Hematopoietic multipotent progenitor cell treated with erythropoietin and hydrocortisone succinate and interleukin-3 and kit ligand, for 6 days (in vitro differentiated cells): Measurements from ENCODE around the gene WAPL.
"Not testable (repeated sequence)": the region's sequence is repeated elsewhere in the genome, so short reads cannot be mapped to it uniquely, and the experiment has no call there.

Experiments used
- DNase-seq: peaks from one replicate; pipeline ENCODE4 v3.0.0-alpha.2; 2015

WAPL gene

DNA sequence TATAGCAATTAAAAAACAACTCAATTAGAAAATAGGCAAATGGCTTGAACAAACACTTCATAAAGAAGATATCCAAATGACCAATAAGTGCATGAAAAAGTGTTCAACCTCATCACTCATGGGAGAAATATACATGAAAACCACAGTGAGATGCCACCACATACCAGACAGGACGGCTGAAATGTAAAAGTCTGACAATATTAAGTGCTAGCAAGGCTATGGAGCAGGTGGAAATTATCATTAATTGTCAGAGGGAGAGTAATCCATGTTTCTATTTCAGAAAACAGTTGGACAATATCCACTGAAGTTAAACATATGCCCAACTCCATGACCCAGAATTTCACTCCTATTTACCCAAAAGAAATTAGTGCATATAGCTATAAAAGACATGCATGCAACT, 112.4 kb downstream of the WAPL start:
- no peak for DNase-seq

DNA sequence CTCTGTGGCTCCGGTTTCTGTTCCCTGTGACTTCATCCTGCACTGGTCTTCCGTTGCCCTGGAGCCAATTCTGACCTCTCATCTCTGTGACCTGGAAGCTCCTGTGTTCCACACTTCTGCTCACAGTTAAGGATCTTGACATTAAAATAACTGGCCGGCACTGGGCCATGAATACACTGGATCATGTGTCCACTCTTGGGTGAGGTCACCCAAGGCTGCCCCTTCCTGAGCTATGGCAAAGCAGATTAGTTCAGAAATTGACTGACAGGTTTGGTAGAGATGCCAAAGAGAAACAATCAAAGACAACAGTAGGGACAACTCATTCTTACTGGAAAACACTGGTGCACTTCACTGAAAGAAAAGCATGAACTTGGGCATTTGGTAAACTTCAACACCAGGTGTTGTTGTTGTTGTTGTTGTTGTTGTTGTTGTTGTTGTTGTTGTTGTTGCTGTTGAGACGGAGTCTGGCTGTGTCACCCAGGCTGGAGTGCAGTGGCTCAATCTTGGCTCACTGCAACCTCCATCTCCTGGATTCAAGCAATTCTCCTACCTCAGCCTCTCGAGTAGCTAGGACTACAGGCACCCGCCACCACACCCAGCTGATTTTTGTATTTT, 118.3 kb downstream of the WAPL start:
- DNase-seq, result no peak

DNA sequence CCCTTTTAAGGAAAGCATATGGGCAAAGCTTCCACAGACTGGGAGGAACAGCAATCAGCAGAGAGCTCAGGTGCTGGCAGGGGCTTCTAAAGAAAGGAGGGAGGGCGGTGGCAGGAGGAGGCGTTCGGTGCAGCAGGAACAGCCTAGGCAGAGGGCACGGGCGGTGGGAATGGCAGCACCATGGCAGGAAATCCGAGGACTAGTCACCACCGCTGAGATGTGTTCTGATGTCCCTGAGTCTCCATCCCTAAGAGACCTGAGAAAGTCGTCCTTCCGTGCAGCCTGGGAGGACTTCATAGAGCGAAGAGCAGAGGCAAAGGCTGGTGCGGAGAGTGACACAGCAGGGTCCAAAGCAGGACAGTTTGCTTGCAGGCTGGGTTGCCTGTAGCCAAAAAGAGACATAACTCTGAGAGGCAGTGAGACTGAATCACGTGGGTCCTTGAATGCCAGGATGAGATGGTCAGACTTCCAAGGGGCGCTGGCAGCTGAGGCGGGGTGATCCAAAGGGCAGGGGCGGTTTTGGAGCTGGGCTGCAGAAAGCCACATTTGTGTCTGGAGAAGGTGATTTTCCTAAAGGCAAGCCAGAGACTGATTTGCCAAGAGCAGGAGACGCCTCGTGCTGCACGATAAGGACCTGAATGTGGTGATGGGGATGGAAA, 119.2 kb downstream of the WAPL start:
- DNase-seq, result no peak

DNA sequence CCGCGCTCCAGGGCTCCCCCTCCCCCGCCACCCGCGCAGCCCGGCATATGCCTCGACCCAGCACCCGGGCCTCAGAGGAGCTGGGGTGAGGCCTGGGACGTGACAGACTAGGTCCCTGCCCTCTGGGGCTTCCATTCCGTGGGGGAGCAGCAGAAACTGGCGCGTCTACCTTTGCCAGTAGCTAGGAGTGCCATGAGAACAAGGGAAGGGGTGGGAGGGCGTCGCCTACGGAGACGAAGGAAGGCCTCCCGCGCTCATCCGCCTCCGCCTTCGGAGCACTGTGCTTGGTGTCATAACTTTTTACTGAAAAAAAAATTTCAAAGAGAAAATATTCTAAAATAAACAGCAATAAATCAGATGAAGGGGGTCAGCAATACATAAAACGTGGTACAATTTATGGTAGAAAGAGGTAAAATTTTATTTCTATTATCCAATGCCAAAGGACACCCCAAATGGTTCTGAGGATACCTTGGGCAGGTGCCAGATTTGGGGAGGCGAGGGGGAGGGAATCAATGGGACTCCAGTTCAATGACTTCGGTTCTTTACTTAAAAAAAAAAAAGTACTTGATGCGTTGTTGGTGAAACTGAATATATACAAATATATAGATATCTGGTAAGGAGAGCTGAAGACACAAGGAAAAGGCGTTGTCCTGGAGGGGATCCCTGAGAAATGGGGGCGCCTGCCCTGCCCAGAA, 119.9 kb downstream of the WAPL start:
- no peak for DNase-seq

DNA sequence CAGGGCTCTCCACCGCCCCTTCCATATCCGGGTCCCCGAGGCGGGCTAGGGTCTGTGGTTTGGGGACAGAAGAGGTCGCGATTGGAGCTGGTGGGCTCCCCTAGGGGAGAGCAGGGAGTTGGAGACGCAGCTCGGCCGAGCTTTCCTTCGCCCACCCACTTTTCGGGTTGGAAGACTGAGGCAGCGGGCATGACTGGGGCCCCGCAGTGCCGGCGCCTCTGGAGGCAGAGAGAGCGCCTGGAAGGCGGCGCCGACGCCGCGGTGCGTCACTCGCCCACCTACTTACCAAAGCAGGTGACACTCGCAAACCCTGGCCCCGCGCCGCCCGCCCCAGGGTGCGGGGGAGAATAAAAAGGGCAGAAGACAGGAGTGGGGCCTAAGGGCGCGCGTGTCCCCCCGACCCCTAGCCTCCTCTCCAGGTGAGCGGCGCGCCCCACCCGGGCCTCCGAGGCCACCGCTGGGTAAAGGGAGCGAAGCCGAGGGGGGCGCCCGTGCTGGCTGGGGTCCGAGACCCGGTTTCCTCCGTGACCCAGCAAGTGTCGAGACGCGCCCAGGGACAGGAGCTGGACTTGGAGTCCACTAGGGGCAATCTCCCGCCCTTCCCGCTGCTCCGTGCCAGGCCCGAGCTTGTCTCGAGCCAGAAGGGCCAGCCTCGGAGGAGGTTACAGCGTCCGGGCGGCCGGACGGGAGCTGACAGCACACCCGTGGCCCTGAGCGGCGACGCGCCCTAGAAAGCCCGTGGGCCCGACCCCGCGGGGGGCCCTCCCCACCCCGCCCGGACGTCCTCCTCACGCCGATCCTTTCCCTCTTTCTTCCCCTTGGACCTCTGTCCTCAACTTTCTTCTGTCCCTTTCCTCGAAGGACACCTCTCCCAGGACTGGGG, 120.6 kb downstream of the WAPL start:
- DNase-seq, result peak; percentile 20

DNA sequence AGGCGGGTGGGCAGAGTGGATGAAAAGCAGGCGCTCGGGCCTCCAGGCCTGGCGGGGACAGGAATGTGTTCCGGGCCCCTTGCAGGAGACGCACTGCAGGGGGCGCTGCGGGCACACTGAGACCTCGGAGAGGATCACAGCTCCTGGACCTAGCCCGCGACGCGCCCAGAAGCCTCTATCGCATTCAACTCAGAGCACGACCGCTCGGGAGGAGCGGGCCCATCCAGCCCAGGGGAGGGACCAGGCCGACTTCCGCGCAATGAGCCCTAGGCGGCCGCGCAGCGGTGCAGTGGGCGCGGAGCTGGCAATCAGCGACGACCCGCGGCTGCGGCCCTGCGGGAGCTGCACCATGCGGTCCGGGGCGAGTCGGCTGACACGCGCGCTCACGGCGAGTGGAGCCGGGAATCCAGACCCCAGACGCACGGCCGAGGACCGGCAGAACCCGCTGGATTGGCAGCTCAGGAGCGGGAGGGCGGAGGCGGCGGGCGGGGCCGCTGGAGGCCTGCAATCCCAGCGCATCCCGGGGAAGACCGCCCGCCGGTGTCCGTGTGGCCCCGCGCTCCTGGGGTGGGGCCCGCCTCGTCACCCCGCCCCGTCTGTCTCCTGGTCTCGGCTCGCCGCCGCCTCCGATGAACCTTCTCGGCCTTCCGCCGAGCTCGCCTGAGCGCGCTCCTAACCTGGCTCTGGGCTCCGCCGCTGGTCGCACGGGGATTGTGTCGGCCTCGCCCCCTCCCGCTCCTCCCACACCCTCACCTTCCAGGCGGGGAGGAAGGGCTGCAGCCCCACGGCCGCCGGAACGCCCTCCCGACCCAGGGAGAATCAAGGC, 121.5 kb downstream of the WAPL start:
- peak; percentile 98 for DNase-seq

DNA sequence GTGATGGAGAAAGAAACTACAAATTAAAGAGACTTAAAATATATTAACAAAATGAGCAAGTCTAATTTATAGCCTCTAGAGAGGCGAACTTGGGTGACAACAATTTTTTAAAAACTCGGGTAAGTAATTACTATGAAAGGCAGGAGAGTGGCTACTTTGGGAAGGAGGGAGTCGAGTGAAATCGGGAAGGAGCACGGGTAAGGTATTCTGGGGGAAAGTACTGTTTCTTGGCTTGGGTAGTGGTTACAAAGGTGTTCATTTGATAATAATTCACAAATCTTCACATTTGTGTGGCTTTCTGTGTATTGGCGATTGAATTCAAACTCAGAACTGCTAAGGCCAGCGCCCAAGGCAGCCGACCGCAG, 122.1 kb downstream of the WAPL start:
- no peak for DNase-seq

DNA sequence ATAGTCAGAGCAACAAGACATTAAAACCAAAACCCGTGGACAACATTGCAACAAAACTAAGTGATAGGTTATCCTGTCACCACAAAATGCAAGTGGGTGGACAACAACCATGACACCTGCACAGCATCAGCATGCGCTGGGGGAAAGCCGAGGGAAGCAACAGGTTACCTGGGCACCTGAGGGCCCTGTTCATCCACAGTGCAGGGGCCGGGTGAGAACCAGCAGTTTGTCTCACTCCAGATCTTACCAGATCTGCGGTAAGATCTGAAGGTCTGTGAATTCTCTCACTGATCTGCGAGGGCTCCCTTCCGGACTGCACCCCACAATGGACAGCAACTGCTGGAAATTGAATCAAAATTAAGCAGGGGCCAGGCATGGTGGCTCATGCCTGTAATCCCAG, 124.5 kb downstream of the WAPL start:
- no peak for DNase-seq

DNA sequence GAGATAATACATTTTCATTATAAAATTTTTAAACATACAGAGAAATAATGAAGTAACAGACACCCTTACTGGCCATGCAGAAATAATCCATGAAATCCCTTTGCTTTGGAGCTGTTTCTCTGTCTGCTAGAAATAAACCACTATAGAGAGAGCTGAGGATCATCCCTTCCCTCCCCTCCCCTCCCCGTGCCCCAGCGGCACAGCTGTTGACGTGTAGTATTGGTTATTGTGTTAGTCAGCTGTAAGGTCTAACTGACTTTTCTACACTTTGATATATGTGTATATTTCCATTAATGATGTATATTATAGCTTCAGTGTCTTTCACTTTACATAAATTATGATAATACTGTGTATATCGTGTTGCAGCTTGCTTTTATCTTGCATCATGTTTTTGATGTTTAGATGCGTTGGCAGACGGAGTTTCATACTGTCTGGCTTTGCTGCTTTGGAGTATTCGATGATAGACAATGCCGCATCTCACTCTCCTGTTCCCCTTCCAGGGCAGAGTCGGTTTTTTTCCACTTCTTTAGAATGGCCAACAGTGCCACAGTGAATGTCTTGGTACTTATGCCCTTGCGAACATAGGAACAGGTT, 127.6 kb downstream of the WAPL start:
- DNase-seq, result no peak

DNA sequence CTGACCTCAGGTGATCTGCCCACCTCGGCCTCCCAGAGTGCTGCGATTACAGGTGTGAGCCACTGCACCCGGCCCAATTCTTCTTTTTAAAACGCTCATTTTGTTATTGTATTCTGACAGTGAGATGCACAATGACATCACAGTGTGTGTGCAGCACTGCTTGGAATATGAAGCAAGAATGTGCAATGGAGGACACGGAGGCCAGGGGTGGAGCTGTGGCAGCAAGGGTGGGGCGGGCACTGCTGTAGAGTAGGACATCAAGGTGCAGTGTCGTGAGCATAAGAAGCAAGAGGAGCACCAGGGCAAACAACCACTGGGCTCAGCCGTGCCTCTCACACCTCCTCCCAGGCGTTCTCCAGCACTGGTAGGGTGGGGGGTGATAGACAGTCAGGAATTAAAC, 128.2 kb downstream of the WAPL start:
- no peak for DNase-seq

DNA sequence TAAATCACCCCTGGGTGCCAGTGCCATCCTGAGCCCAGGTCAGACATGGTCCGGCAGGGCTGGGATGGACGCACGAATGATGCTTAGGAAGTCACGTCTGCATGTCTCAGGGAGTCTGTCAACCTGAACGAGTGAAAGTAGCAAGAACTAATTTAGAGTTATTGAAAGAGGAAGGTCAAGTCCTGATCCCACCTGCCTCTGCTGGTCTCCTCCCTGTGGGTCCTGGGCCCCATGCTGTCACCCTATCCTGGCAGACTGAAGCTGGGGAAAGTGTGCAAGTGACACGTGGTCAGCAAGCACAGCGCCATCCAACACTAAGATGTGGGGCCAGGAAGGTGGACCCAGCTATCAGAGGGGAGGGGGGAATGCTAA, 128.9 kb downstream of the WAPL start:
- no peak for DNase-seq

DNA sequence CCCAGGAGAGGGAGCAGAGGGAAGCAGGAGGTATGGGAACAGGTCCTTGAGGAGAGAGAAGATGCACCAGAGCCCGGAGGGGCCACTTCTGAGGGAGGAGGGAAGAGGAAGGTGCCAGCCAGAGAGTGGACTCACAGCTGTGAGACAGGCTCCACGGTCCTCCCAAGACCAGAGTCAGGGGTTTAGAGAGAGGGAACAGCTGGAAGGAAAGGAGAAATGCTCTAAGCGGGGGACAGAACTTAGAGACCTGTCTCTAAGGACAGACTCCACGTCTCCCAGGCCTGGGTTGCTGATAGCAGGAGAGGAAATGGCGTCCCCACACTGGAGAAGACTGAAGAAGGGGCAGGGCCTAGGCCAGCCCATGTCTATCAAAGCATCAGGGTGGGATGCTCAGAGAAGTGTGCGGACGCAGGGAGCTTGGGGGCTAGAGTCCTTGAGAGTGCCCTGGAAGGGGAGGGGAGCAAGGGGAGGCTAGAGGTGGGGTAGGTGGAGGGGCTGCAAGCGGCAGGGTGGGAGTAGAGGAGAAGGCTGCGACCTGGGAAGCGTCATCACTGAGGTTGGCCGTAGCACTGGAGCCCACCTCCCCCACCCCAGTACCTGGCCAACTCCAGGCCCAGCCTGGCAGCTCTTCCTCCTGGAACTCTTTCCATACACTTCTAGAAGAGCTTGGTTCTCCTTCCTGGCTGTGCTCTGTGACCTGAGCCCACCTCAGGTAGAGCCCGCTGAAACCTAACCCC, 129.4 kb downstream of the WAPL start:
- no peak for DNase-seq

DNA sequence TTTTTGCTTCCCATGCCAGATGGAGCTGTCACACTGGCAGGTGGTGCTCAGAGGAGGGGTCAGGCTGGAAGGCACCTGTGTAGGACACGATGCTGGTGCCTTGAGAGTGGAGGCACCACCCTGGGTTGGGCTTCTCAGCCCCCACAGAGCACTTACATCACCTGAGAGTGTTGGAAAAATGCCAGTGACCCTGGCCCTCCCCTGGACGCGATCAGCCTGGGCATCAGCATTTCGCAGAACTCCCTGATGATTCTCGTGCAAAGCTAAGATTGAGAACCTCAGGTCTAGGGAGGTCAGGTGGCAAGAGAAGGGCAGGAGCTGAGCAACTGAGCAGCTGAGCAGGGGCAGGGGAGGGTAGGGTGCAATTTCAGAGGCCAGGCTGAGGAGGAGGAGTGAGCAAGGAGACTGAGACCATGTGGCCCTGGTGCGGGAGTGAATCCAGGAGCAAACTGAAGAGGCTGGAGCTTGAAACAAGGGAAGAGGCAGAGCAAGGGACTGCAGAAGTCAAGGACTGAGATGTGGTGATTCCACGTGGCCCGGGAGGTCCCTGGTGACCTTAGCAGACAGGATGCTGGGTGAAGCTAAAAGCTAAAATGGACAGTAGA, 130.3 kb downstream of the WAPL start:
- DNase-seq, result no peak

DNA sequence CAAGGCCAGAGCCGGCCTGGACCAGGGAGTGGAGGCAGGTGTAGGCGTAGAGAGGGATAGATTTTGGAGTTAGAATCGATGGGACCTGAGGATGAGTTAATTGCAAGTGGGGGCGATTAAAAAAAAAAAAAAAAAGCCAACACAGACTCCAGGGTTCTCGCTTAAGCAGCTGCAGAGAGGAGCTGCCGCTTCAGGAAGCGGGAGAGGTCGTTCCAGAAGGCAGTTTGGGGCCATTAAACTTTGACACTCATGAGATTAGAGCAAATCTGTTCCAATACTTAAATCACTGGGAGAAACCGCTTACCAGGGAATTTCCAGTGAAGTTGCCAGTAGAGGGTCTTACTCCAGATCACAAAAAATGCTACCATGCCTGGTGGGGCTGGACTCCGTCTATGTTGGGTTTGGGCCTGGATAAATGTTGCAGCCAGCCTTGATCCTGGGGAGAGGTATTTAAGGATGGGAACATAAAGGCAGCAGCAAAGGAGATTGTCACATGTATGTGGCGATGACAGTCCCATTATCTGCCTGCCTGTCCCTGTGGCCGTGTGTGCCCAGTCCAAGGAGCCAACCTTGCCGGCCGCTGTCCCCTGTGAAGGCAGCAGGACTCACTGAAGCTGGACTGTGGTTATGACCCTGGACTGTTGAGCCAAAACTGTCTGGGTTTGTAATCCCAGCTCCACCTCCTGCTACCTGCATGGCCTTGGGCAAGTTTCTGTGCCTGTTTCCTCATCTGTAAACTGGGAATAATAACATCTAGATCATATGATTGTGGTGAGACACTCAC, 131.1 kb downstream of the WAPL start:
- DNase-seq, result no peak

DNA sequence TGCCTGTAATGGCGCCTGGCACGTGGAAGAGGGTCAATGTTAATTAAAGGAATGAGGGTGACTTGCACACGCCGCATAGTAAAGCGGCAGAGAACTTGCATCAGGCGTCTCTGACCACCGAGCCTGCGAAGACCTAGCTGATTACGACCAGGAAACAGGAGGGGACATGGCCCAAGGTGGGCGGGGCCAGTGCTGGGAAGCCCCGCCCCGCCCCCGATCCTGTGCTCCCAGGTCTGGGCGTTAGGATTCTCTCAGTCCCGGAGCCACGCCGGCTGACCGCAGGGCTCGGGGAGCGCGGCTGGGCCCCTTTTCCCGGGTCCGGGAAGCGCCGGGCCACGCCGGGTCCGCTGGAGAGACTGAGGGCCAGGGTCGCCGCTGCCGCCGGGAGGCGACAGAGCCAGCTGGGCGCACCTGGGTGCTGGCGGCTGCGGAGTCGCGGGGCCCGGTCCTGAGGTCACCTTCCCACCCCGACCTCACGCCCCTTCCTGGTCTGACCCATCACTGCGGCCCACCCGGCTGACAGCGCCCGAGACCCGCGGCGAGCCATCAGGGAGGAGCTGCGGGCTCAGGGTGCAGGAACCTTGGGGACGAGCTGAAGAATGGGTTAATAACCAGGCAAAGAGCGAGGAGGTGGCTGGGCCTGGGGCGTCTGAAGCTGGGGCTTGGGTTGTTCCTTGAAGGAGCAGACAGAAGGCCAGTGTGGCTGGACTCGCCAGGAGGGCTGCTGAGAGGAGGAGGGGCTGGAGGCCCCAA, 132.0 kb downstream of the WAPL start:
- peak; percentile 50 for DNase-seq

DNA sequence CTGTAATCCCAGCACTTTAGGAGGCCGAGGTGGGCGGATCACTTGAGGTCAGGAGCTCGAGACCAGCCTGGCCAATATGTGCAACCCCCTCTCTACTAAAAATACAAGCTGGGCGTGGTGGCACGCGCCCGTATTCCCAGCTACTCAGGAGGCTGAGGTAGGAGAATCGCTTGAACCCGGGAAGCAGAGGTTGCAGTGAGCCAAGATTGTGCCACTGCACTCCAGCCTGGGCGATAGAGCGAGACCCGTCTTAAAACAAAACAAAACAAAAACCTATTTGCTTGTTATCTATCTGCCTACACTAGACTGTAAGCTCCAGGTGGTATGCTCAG, 132.5 kb downstream of the WAPL start:
- not testable (repeated sequence) for DNase-seq

DNA sequence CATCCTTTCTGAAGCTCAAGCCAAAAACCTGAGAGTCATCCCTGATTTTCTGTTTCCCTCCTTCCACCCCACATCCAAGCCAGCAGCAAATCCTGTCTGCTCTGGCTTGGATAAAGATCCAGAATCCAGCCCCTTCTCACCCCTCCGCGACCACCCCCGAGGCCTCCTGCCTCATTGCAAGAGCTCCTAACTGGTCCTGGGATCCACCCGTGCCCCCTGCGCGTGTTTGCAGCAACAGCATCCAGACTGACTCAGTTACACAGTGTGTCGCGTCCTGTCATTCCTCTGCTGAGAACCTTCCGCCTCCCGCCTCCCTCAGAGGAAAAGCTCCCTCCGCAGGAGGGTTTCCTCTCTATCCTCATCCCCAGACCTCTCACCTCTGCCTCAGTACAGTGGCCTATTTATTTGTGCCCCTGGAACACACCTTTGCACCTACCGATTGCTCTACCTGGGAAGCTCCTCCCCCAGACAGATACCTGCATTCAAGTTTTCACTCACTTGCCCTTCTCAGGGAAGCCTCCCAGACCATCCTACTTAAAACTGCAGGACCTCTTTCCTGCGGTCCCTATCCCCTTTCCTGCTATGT, 133.4 kb downstream of the WAPL start:
- DNase-seq, result no peak

DNA sequence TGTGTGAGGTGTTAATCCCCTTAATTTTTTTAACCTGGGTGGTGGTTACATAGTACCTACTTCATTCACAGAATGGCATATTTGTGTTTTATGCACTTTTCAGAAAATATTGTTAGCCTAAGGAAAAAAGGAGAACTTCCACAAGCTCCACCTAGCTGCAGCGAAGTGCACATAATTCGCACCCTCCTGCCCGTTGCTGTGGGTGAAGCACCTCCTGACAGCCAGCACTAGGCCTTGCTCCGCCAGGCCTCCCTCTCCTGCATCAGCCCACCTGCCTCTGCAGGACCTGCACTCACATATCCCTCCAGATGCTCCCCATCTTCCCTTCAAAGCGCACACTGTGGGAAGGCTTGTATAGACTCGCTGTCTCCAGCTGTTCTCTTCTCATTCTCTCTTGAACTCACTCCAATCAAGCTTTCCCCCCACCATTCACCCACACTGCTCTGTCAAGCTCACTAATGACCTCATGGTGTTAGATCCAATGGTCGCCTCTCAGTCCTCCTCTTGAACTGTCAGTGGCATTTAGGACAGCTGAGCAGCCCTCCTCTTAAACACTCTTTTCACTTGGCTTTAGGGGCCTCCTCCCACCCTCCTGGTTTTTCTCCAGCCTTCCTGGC, 134.3 kb downstream of the WAPL start:
- DNase-seq, result peak; percentile 35

DNA sequence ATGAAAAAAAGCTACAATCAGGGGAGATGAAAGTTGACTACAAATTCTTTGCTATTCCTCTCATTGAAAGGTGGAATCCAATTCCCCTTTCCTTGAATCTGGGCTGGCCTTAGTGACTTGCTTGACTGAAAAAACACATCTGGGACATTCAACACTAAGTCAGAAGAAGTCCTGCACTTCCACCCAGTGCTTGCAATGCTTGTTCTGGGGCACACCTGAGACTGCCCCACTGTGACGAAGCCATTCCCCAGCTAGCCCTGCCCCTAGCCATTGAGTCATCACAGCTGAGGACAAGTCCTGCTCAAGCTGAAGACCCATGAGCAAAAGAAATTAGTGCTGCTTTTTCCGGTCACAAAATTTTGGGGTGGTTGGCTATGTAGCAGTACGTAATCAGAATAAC, 135.8 kb downstream of the WAPL start:
- DNase-seq, result no peak
